OCI-LY1 (cell line): ENCODE results near the gene ST7.

ENCODE experiments used
- H2AFZ ChIP-seq: fragments of 200-600 bp; sonication (generic), shearing (Covaris generic); 2 replicates; pipeline ENCODE4 v1.6.0; 2014; ENCODE audit warnings: antibody characterized with exemption, mild to moderate bottlenecking, low read length
- H3F3A ChIP-seq: fragments of 200-600 bp; sonication (generic), shearing (Covaris generic); 2 replicates; pipeline ENCODE4 v1.6.0; 2014; ENCODE audit warnings: mild to moderate bottlenecking, antibody characterized with exemption, low read length, moderate library complexity; ENCODE audit not compliant: insufficient read depth
- H3K27ac ChIP-seq: fragments of 200-600 bp; sonication (generic); 2 replicates; pipeline ENCODE4 v1.5.1; 2014; ENCODE audit warnings: low read length, mixed run types, mild to moderate bottlenecking, low read depth; ENCODE audit not compliant: poor library complexity, severe bottlenecking
- H3K27me3 ChIP-seq: fragments of 200-600 bp; sonication (generic); 2 replicates; pipeline ENCODE4 v1.6.0; 2014; ENCODE audit warnings: antibody characterized with exemption, mild to moderate bottlenecking, low read length, moderate library complexity; ENCODE audit not compliant: insufficient read depth
- H3K36me3 ChIP-seq: fragments of 200-600 bp; sonication (generic); 2 replicates; pipeline ENCODE4 v1.6.1; 2014; ENCODE audit warnings: mild to moderate bottlenecking, antibody characterized with exemption, low read length, moderate library complexity, mixed read lengths; ENCODE audit not compliant: insufficient read depth
- H3K4me1 ChIP-seq: fragments of 200-600 bp; sonication (generic); 2 replicates; pipeline ENCODE4 v1.5.1; 2014; ENCODE audit warnings: mild to moderate bottlenecking, low read length, moderate library complexity; ENCODE audit not compliant: insufficient read depth, severe bottlenecking
- H3K4me2 ChIP-seq: fragments of 200-600 bp; sonication (generic), shearing (Covaris generic); 2 replicates; pipeline ENCODE4 v1.6.1; 2014; ENCODE audit warnings: low read length
- H3K4me3 ChIP-seq: fragments of 200-600 bp; sonication (generic); 2 replicates; pipeline ENCODE4 v1.5.1; 2014; ENCODE audit warnings: low read length, low read depth, mild to moderate bottlenecking, mixed read lengths; ENCODE audit not compliant: poor library complexity, severe bottlenecking
- H3K79me2 ChIP-seq: fragments of 200-600 bp; shearing (Covaris generic); 2 replicates; pipeline ENCODE4 v1.6.1; 2016; ENCODE audit warnings: mixed run types, low read length, mixed read lengths; ENCODE audit not compliant: insufficient read depth
- H3K9ac ChIP-seq: fragments of 200-600 bp; sonication (generic), shearing (Covaris generic); 2 replicates; pipeline ENCODE4 v1.6.1; 2014; ENCODE audit warnings: mild to moderate bottlenecking, low read length, mixed read lengths
- H3K9me2 ChIP-seq: fragments of 200-600 bp; sonication (generic), shearing (Covaris generic); 2 replicates; pipeline ENCODE4 v1.6.1; 2014; ENCODE audit warnings: low read depth, mild to moderate bottlenecking, low read length, mixed read lengths
- H3K9me3 ChIP-seq: fragments of 200-600 bp; shearing (Covaris generic); 2 replicates; pipeline ENCODE4 v1.6.1; 2014; ENCODE audit warnings: low read length, mixed read lengths
- H4K20me1 ChIP-seq: fragments of 200-600 bp; sonication (generic), shearing (Covaris generic); 2 replicates; pipeline ENCODE4 v1.6.0; 2016; ENCODE audit warnings: mild to moderate bottlenecking, low read length; ENCODE audit not compliant: insufficient read depth
- CTCF ChIP-seq: fragments of 200-600 bp; sonication (generic), shearing (Covaris generic); IDR thresholded peaks from 2 replicates; pipeline ENCODE4 v1.5.1; 2017; ENCODE audit warnings: mild to moderate bottlenecking, antibody characterized with exemption, low read length, moderate library complexity, mixed read lengths
- EZH2 ChIP-seq: fragments of 200-600 bp; sonication (generic), shearing (Covaris generic); IDR thresholded peaks from 2 replicates; pipeline ENCODE4 v1.8.0; 2017; ENCODE audit warnings: borderline replicate concordance, mixed run types, mild to moderate bottlenecking, antibody characterized with exemption, low read length, moderate library complexity, mixed read lengths

Gene ST7

GRCh38 chr7:116963234-116963633 is 9.9 kb downstream of the ST7 start:
- H3K36me3 ChIP-seq = no peaks in the 10 kb centered on the region

GRCh38 chr7:116966601-116967000 is 13.3 kb downstream of the ST7 start:
- no peak overlapping the region for H3K4me3 ChIP-seq
- no peak overlapping the region for H3K9ac ChIP-seq
- no peaks in the 10 kb centered on the region for H3K9me3 ChIP-seq
- H3F3A ChIP-seq = no peaks in the 10 kb centered on the region
- no peaks in the 10 kb centered on the region for H3K79me2 ChIP-seq
- TF ChIP-seq CTCF (no peak), EZH2 (no peak)
- H3K4me2 ChIP-seq = no peak overlapping the region
- no peaks in the 10 kb centered on the region for H3K9me2 ChIP-seq
- H3K27ac ChIP-seq = no peak overlapping the region
- H2AFZ ChIP-seq = no peak overlapping the region
- H3K36me3 ChIP-seq = no peaks in the 10 kb centered on the region
- no peaks in the 10 kb centered on the region for H3K4me1 ChIP-seq
- no peaks in the 10 kb centered on the region for H4K20me1 ChIP-seq
- no peaks in the 10 kb centered on the region for H3K27me3 ChIP-seq

More at GRCh38 chr7:116963234-116963633, 9.9 kb downstream of the ST7 start:
- H3K9me3 ChIP-seq = no peaks in the 10 kb centered on the region
- H3K4me3 ChIP-seq = no peak overlapping the region
- H3K79me2 ChIP-seq = no peaks in the 10 kb centered on the region
- no peaks in the 10 kb centered on the region for H3F3A ChIP-seq
- H3K9me2 ChIP-seq = no peaks in the 10 kb centered on the region
- no peak overlapping the region for H3K9ac ChIP-seq
- H2AFZ ChIP-seq = no peak overlapping the region
- no peak overlapping the region for H3K4me2 ChIP-seq
- no peaks in the 10 kb centered on the region for H4K20me1 ChIP-seq
- H3K4me1 ChIP-seq = no peaks in the 10 kb centered on the region
- H3K27me3 ChIP-seq = no peaks in the 10 kb centered on the region
- no peak overlapping the region for H3K27ac ChIP-seq
- TF ChIP-seq CTCF = no peak
- TF ChIP-seq EZH2 = no peak

GRCh38 chr7:116967254-116967922 is 14.1 kb downstream of the ST7 start:
- H3K9me2 ChIP-seq = no peaks in the 10 kb centered on the region
- H3K4me2 ChIP-seq = no peak overlapping the region
- H4K20me1 ChIP-seq = no peaks in the 10 kb centered on the region
- H2AFZ ChIP-seq = no peak overlapping the region
- no peak for TF ChIP-seq EZH2
- no peak for TF ChIP-seq CTCF
- H3K36me3 ChIP-seq = no peaks in the 10 kb centered on the region
- no peak overlapping the region for H3K9ac ChIP-seq
- no peak overlapping the region for H3K4me3 ChIP-seq
- H3K27me3 ChIP-seq = no peaks in the 10 kb centered on the region
- no peak overlapping the region for H3K27ac ChIP-seq
- no peaks in the 10 kb centered on the region for H3K79me2 ChIP-seq
- no peaks in the 10 kb centered on the region for H3F3A ChIP-seq
- no peaks in the 10 kb centered on the region for H3K9me3 ChIP-seq
- no peaks in the 10 kb centered on the region for H3K4me1 ChIP-seq
